Measurements from ENCODE around the gene IL1R1.

DNA sequence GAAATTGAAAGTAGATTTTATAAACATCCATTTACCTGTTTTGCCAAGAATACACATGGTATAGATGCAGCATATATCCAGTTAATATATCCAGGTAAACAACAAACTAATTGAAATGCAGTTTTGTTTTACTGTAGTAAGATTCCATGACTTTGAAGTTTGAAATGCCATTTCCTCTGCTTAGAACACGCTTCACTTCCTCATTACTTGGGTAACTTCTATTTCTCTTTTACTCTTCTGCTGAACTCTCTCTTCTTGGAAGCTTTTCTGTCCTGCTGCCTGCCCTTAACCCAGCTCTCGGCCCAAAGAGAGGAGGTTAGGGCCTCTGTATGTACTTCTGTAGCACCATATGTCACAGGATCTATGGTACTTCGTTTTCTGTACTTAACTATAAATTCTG, 30.2 kb downstream of the IL1R1 start:
- TF ChIP-seq, protein P1, sequence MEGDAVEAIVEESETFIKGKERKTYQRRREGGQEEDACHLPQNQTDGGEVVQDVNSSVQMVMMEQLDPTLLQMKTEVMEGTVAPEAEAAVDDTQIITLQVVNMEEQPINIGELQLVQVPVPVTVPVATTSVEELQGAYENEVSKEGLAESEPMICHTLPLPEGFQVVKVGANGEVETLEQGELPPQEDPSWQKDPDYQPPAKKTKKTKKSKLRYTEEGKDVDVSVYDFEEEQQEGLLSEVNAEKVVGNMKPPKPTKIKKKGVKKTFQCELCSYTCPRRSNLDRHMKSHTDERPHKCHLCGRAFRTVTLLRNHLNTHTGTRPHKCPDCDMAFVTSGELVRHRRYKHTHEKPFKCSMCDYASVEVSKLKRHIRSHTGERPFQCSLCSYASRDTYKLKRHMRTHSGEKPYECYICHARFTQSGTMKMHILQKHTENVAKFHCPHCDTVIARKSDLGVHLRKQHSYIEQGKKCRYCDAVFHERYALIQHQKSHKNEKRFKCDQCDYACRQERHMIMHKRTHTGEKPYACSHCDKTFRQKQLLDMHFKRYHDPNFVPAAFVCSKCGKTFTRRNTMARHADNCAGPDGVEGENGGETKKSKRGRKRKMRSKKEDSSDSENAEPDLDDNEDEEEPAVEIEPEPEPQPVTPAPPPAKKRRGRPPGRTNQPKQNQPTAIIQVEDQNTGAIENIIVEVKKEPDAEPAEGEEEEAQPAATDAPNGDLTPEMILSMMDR (IDR thresholded peaks at IDR 0.05): no peak
- TF ChIP-seq POLR2A (IDR thresholded peaks at IDR 0.05): no peak
